ENCODE data around the gene SELENON.

DNA sequence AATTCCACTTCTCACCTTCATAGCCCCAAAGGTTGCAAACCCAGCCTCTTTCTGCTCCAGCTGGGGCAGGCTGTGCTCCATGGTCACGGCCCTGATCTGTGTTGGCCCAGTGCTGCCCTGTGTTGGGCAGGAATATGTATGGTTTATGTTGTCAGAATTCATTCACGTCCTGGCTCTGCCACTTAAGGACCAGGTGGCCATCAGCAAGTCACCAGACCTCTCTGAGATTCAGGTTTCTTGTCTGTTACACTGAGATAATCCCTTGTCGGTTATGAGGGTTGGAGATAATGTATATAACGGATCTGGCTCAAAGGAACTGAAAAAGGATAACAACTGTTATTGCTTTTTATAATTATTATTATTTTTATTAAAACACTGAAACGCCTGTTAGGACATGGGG is 39.1 kb upstream of the SELENON start:
- no peak for TF ChIP-seq RAD21 (IDR thresholded peaks at IDR 0.05; ENCODE audit: low read depth)
- TF ChIP-seq EP300 (IDR thresholded peaks at IDR 0.05; ENCODE audit: borderline replicate concordance), result no peak
- no peak for TF ChIP-seq TAF1 (IDR thresholded peaks at IDR 0.05; ENCODE audit: low read depth)
- no peak for TF ChIP-seq TEAD4 (IDR thresholded peaks at IDR 0.05)
- TF ChIP-seq MAX (IDR thresholded peaks at IDR 0.05), result no peak
- TF ChIP-seq, protein P1, sequence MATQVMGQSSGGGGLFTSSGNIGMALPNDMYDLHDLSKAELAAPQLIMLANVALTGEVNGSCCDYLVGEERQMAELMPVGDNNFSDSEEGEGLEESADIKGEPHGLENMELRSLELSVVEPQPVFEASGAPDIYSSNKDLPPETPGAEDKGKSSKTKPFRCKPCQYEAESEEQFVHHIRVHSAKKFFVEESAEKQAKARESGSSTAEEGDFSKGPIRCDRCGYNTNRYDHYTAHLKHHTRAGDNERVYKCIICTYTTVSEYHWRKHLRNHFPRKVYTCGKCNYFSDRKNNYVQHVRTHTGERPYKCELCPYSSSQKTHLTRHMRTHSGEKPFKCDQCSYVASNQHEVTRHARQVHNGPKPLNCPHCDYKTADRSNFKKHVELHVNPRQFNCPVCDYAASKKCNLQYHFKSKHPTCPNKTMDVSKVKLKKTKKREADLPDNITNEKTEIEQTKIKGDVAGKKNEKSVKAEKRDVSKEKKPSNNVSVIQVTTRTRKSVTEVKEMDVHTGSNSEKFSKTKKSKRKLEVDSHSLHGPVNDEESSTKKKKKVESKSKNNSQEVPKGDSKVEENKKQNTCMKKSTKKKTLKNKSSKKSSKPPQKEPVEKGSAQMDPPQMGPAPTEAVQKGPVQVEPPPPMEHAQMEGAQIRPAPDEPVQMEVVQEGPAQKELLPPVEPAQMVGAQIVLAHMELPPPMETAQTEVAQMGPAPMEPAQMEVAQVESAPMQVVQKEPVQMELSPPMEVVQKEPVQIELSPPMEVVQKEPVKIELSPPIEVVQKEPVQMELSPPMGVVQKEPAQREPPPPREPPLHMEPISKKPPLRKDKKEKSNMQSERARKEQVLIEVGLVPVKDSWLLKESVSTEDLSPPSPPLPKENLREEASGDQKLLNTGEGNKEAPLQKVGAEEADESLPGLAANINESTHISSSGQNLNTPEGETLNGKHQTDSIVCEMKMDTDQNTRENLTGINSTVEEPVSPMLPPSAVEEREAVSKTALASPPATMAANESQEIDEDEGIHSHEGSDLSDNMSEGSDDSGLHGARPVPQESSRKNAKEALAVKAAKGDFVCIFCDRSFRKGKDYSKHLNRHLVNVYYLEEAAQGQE (IDR thresholded peaks at IDR 0.05; ENCODE audit: low read depth), result no peak
- no peak for TF ChIP-seq CEBPB (IDR thresholded peaks at IDR 0.05)
- TF ChIP-seq YY1 (IDR thresholded peaks at IDR 0.05; ENCODE audit: low read depth), result no peak
- TF ChIP-seq FOXM1 (IDR thresholded peaks at IDR 0.05; ENCODE audit: borderline replicate concordance, low read depth), result no peak
- TF ChIP-seq, protein P2, sequence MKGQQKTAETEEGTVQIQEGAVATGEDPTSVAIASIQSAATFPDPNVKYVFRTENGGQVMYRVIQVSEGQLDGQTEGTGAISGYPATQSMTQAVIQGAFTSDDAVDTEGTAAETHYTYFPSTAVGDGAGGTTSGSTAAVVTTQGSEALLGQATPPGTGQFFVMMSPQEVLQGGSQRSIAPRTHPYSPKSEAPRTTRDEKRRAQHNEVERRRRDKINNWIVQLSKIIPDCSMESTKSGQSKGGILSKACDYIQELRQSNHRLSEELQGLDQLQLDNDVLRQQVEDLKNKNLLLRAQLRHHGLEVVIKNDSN (IDR thresholded peaks at IDR 0.05), result no peak
- TF ChIP-seq CREB1 (IDR thresholded peaks at IDR 0.05; ENCODE audit: low read depth), result no peak
- no peak for TF ChIP-seq ZBTB7A (IDR thresholded peaks at IDR 0.05; ENCODE audit: low read depth)
- no peak for TF ChIP-seq TCF12 (IDR thresholded peaks at IDR 0.05; ENCODE audit: low read depth)
- TF ChIP-seq EGR1 (IDR thresholded peaks at IDR 0.05), result no peak
